BJ (cell line): Measurements from ENCODE around the gene INSIG1. TPM values are rescaled to one million over a fixed set of nuclear protein-coding genes. Genes with fewer than 3 reads are reported as not detected.
A peak's percentile ranks its signal among the peaks of the same experiment; 100 is the strongest.

Experiments
- CTCF ChIA-PET: fragments of 350-600 bp; formaldehyde crosslinking; extraction: SDS; loops from one replicate; lab custom pipeline; 2021; ENCODE audit warnings: antibody characterized with exemption, inconsistent platforms; lab: Yijun Ruan, JAX
- POLR2A ChIA-PET: fragments of 300-600 bp; sonication (Branson Sonifier 250); formaldehyde crosslinking; extraction: SDS; loops from one replicate; lab custom pipeline; 2021; ENCODE audit warnings: antibody characterized with exemption; lab: Charles Lee
- DNase-seq: peaks from one replicate; pipeline ENCODE4 v3.0.0-alpha.2; 2011; ENCODE audit warnings: low read depth
- H3K27me3 ChIP-seq: 2 replicates; pipeline ENCODE4 v1.6.0; 2011; ENCODE audit warnings: low read length; ENCODE audit not compliant: control insufficient read depth, insufficient read depth
- H3K36me3 ChIP-seq: 2 replicates; pipeline ENCODE4 v1.5.1; 2011; ENCODE audit warnings: low read length; ENCODE audit not compliant: control insufficient read depth, insufficient read depth
- H3K4me3 ChIP-seq: 2 replicates; pipeline ENCODE4 v1.5.1; 2011; ENCODE audit warnings: low read depth, mild to moderate bottlenecking, control low read depth, low read length
- CTCF ChIP-seq: IDR thresholded peaks from 2 replicates; pipeline ENCODE4 v1.5.1; 2011; ENCODE audit warnings: low read depth, mild to moderate bottlenecking, control low read depth, inconsistent platforms, low read length, moderate library complexity; ENCODE audit not compliant: insufficient read depth
- polyA plus RNA-seq: library from polyadenylated mRNA; depleted of rRNA; stranded (reverse); fragments of >200 nt; gene quantifications from 2 replicates; pipeline ENCODE4 v1.2.3, GENCODE V29; 2011

The INSIG1 gene
- polyA plus RNA-seq, 1 experiment, result 11.0 TPM

DNA sequence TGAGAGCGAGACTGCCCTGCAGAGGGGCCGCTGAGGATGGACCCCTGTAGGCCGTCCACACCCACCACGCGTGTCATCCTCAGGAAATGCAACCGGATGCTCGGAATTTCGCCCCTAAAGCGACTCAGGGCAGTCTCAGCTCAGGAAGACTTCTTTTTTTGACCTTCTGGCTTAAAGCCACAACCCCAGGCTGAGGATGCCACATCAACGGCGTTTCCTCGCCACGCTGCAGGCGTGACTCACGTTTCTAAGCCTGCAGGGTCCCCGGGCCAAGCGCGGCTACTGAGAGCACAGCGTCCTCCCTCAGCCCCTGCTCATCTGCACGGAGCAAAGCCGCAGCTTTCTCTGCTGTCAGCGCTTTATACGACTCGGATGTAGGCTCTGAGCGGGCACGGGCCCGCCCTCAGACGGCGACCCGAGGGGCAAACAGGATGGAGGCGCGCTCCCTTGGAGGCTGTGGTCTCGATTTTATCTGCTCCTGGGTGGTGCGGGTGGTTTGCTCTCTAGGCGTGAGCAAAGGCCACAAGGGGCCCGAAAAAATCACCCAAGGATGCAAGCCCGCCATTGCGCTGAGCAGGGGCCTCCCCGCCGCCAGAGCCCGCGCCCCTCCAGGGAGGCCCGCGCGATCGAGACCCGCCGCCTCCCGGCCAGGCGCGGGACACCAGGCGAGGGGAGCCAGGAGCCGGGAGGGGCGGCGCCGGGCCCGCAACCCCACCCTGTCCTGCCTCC lies 726 bp upstream of the INSIG1 start:
- ChIA-PET CTCF (interaction anchor here (1.5 to 2.5 kb wide), 2 partner anchors 23 to 107 kb away, joined by 5 to 13 read pairs; no protein-coding TSS in a partner anchor), POLR2A (interaction anchor here (0.6 kb wide), 1 partner anchor 347 kb away, joined by 3 read pairs; no protein-coding TSS in a partner anchor)
- H3K4me3 ChIP-seq, result peak overlapping the region; percentile 53
- TF ChIP-seq CTCF, result no peak
- peak; percentile 27 for DNase-seq
- no peaks in the 10 kb centered on the region for H3K27me3 ChIP-seq
- no peaks in the 10 kb centered on the region for H3K36me3 ChIP-seq

DNA sequence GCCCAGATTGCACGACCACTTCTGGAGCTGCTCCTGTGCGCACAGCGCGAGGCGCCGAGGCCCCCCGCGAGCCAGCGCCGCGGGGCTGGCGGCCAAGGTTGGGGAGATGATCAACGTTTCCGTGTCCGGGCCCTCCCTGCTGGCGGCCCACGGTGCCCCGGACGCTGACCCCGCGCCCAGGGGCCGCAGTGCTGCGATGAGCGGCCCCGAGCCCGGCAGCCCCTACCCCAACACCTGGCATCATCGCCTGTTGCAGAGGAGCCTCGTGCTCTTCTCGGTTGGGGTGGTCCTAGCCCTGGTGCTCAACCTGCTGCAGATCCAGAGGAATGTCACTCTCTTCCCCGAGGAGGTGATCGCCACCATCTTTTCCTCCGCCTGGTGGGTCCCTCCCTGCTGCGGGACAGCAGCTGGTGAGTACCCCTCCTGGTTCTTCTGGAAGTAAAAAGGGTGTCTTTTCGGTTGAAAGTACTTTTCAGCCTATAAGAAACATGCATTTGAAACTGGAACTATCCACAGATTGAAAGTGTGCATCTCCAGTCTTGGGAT lies 683 bp downstream of the INSIG1 start:
- Histone ChIP-seq H3K27me3 (no peaks in the 10 kb centered on the region), H3K36me3 (peaks cover 2% of the 10 kb centered on the region), H3K4me3 (peak overlapping the region; percentile 54)
- ChIA-PET POLR2A (no interaction called here), CTCF (interaction anchor here (1.0 to 2.4 kb wide), 4 partner anchors 24 to 371 kb away, joined by 3 to 18 read pairs (median 10); no protein-coding TSS in a partner anchor)
- TF ChIP-seq CTCF, result no peak
- DNase-seq, result no peak

GRCh38 chr7:155298834-155299534 lies 1.3 kb downstream of the INSIG1 start:
- H3K27me3 ChIP-seq, result no peaks in the 10 kb centered on the region
- H3K4me3 ChIP-seq, result peak overlapping the region; percentile 54
- POLR2A ChIA-PET, result no interaction called here
- peak; percentile 6; the same call in 1 of the 2 replicates for TF ChIP-seq CTCF
- DNase-seq, result peak; percentile 81
- peaks cover 3% of the 10 kb centered on the region for H3K36me3 ChIP-seq
- CTCF ChIA-PET, result interaction anchor here (0.6 to 2.4 kb wide), 5 partner anchors 14 to 372 kb away, joined by 3 to 18 read pairs (median 4); no protein-coding TSS in a partner anchor

DNA sequence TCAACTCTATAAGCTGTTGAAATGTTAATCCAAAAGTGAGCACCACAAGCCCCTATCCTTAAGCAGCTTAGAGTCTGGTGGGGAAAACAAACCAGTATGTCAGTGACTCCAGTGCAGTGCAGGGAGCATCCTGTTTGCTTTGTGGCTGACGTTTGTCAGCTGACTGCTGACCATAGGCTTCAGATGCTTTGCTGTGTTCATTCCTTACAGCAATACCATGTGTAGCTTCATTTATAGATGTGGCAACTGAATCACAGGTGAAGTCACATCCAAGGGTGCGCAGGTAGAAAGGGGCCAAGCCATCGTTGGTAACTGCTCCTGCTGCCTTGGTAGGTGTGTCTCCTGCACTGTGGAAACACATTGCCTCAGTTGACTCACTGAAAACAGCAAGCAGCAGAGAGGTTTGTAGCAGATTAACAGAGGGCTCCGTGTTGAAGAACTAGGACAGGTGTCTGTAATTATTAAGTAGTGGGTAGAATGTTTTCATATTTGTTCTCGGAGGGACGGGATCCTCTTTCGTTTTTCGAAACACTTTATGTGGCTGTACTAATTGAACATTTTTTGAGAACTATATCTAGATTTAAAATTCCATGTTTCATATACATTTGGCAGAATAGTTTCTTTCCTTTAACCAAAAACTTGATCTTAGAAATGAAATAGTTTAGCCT lies 2.0 kb downstream of the INSIG1 start:
- no peak for TF ChIP-seq CTCF
- peaks cover 3% of the 10 kb centered on the region for H3K36me3 ChIP-seq
- POLR2A ChIA-PET, result no interaction called here
- CTCF ChIA-PET, result interaction anchor here (0.6 to 2.4 kb wide), 5 partner anchors 13 to 1627 kb away, joined by 3 to 18 read pairs (median 4); no protein-coding TSS in a partner anchor
- H3K27me3 ChIP-seq, result no peaks in the 10 kb centered on the region
- no peak for DNase-seq
- peak overlapping the region; percentile 54 for H3K4me3 ChIP-seq
